ENCODE data around the gene SMAD6.

GRCh38 chr15:66681395-66681794 is 20.6 kb upstream of the SMAD6 start:
- TF ChIP-seq CTCF (IDR thresholded peaks at IDR 0.05) (no peak), POLR2AphosphoS5 (IDR thresholded peaks at IDR 0.05) (no peak), POLR2A (IDR thresholded peaks at IDR 0.05) (no peak)

All from prostate gland (tissue), 2 donors.